ENCODE measurements around the gene PPP2R1B.

GRCh38 chr11:111731821-111732220 lies 34.4 kb downstream of the PPP2R1B start:
- TF ChIP-seq CTCF (IDR thresholded peaks at IDR 0.05) (no peak), POLR2A (IDR thresholded peaks at IDR 0.05) (no peak)
